Measurements from ENCODE around the gene GALNT13. TPM values are rescaled to one million over a fixed set of nuclear protein-coding genes. Genes with fewer than 3 reads are reported as not detected.

Gene GALNT13
- total and polyA plus RNA-seq, 2 of the 13 experiments (the other 11 are each of a cell fraction or from before 2014, with no cell fraction given) = 1.3 to 5.0 TPM

DNA sequence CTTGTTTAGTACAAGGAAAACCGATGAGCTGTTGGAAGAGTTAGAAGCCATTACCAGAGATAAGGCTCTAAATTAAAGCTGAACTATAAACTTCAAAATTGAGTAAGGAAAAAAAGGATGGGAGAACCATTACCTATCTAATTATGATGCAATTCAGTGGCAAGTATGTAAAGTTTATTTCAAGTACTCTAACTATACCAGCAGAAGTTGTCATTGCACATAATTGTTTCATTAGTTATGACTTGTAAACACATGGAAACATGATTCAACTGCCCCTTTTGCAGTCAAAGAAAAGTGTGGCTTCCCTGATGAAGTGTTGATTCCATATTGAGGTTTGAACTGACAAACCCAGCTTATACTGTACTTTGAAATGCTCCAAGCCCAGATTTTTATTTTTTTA is 502.7 kb downstream of the GALNT13 start:
- in situ Hi-C loops (cut with HindIII; ENCODE audit: extremely low pct_ligation_motif_present, low pct_unique_long_range_greater_than_20kb) = no loop called here
- ChIA-PET POLR2A (no interaction called here), CTCF (ENCODE audit: low intra/inter-chr PET ratio, low total read pairs) (no interaction called here)
- intact Hi-C loops (cut with micrococcal nuclease; ENCODE audit: unreplicated experiment) = loop anchor here (2.0 kb wide), 1 partner anchor 504 kb away; the partner anchor contains the start of gene GALNT13
- no peaks in the 10 kb centered on the region for H4K20me1 ChIP-seq (ENCODE audit: insufficient read depth, low read length)
- no peak overlapping the region for H3K27ac ChIP-seq (ENCODE audit: extremely low read length, insufficient read depth, low read length)
- no peaks in the 10 kb centered on the region for H3K36me3 ChIP-seq (replicated peaks in 1 of 2; ENCODE audit: control insufficient read depth in 1 of 2, insufficient read depth in 2 of 2, low read length in 2 of 2)
- H3K27me3 ChIP-seq (ENCODE audit: control insufficient read depth in 1 of 2, insufficient read depth in 2 of 2, low read length in 2 of 2) = 0 out of 5 replicates have a peak, but pooled peaks cover 0 to 3% of the 10 kb centered on the region in 2 experiments
- TF ChIP-seq ZNF543 (CRISPR knock-in tag; IDR thresholded peaks at IDR 0.05) = no peak
- TF ChIP-seq CEBPB (IDR thresholded peaks at IDR 0.05; ENCODE audit: borderline replicate concordance, low read depth, low read length) = peak; percentile 19; the same call in 1 of the 2 replicates
- peak; percentile 56 for TF ChIP-seq ATF7 (IDR thresholded peaks at IDR 0.05)
- TF ChIP-seq ATF7 (CRISPR knock-in tag; IDR thresholded peaks at IDR 0.05) = no peak
- H3K9ac ChIP-seq (ENCODE audit: insufficient read depth, low read depth, low read length) = no peak overlapping the region
- H3K79me2 ChIP-seq (ENCODE audit: insufficient read depth, low read length) = no peaks in the 10 kb centered on the region
- H2AFZ ChIP-seq (ENCODE audit: low read length) = no peak overlapping the region
- no peak overlapping the region for H3K4me3 ChIP-seq (replicated peaks in 1 of 3; ENCODE audit: insufficient read depth in 1 of 3, low read depth in 2 of 3, low read length in 3 of 3)
- no peaks in the 10 kb centered on the region for H3K9me3 ChIP-seq (ENCODE audit: low read length)
- DNase-seq (ENCODE audit: low spot score) (no peak), ATAC-seq (no peak), FAIRE-seq (no peak)
- no TSS peak for BruUV-seq (replicated peaks)
- WGBS (ENCODE audit: low lambda C conversion rate) = 2% methylated on average over 1 of the region's 1 CpG
- H3K4me1 ChIP-seq (ENCODE audit: insufficient read depth, low read length) = no peaks in the 10 kb centered on the region
- H3K4me2 ChIP-seq (ENCODE audit: low read depth, low read length) = no peak overlapping the region

DNA sequence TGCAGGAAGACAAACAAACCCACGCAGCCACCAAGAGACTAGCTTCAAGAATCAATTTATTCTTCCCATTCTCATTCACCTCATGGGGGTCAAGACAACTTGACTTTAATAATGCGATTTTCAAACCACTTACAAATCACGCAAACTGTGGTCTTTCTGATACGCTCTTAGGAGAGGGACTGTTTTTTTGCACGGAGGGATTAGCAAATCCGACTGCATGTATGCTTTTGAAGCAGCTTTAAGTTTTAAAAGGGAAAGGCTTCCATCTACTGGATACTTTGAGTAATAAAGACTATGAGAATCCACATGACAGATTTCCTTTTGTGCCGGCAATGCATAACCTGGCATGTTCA is 503.8 kb downstream of the GALNT13 start:
- H3K27me3 ChIP-seq (ENCODE audit: control insufficient read depth in 1 of 2, insufficient read depth in 2 of 2, low read length in 2 of 2) = 0 out of 5 replicates have a peak, but pooled peaks cover 0 to 3% of the 10 kb centered on the region in 2 experiments
- POLR2A ChIA-PET = no interaction called here
- H4K20me1 ChIP-seq (ENCODE audit: insufficient read depth, low read length) = no peaks in the 10 kb centered on the region
- H3K79me2 ChIP-seq (ENCODE audit: insufficient read depth, low read length) = no peaks in the 10 kb centered on the region
- TF ChIP-seq STAG1 (CRISPR knock-in tag; IDR thresholded peaks at IDR 0.05) (peak; percentile 83), ARNT (IDR thresholded peaks at IDR 0.05) (no peak)
- TF ChIP-seq, protein P1, sequence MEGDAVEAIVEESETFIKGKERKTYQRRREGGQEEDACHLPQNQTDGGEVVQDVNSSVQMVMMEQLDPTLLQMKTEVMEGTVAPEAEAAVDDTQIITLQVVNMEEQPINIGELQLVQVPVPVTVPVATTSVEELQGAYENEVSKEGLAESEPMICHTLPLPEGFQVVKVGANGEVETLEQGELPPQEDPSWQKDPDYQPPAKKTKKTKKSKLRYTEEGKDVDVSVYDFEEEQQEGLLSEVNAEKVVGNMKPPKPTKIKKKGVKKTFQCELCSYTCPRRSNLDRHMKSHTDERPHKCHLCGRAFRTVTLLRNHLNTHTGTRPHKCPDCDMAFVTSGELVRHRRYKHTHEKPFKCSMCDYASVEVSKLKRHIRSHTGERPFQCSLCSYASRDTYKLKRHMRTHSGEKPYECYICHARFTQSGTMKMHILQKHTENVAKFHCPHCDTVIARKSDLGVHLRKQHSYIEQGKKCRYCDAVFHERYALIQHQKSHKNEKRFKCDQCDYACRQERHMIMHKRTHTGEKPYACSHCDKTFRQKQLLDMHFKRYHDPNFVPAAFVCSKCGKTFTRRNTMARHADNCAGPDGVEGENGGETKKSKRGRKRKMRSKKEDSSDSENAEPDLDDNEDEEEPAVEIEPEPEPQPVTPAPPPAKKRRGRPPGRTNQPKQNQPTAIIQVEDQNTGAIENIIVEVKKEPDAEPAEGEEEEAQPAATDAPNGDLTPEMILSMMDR (CRISPR knock-in tag; IDR thresholded peaks at IDR 0.05) = peak; percentile 71
- DNase-seq (ENCODE audit: low spot score) = peak; percentile 54
- H3K4me3 ChIP-seq (replicated peaks in 1 of 3; ENCODE audit: insufficient read depth in 1 of 3, low read depth in 2 of 3, low read length in 3 of 3) = no peak overlapping the region
- H2AFZ ChIP-seq (ENCODE audit: low read length) = peak overlapping the region; percentile 13
- no peaks in the 10 kb centered on the region for H3K4me1 ChIP-seq (ENCODE audit: insufficient read depth, low read length)
- peak overlapping the region; percentile 15; the same call in 1 of the 2 replicates for H3K4me2 ChIP-seq (ENCODE audit: low read depth, low read length)
- FAIRE-seq = peak; percentile 66
- intact Hi-C loops (cut with micrococcal nuclease; ENCODE audit: unreplicated experiment) = loop anchor here (1.0 to 2.0 kb wide), 3 partner anchors 505 to 1212 kb away; partner anchors contain the start of gene GALNT13
- no TSS peak for BruUV-seq (replicated peaks)
- in situ Hi-C loops (cut with HindIII; ENCODE audit: extremely low pct_ligation_motif_present, low pct_unique_long_range_greater_than_20kb) = loop anchor here (25.0 kb wide), 1 partner anchor 1213 kb away; no protein-coding TSS in a partner anchor
- ATAC-seq = peak; percentile 90
- H3K9me3 ChIP-seq (ENCODE audit: low read length) = no peaks in the 10 kb centered on the region
- no peaks in the 10 kb centered on the region for H3K36me3 ChIP-seq (replicated peaks in 1 of 2; ENCODE audit: control insufficient read depth in 1 of 2, insufficient read depth in 2 of 2, low read length in 2 of 2)
- WGBS (ENCODE audit: low lambda C conversion rate) = 3% methylated on average over 7 of the region's 7 CpGs
- no peak overlapping the region for H3K27ac ChIP-seq (ENCODE audit: extremely low read length, insufficient read depth, low read length)
- CTCF ChIA-PET (ENCODE audit: low intra/inter-chr PET ratio, low total read pairs) = interaction anchor here (1.4 kb wide), 1 partner anchor 1212 kb away, joined by 5 read pairs; no protein-coding TSS in a partner anchor
- H3K9ac ChIP-seq (ENCODE audit: insufficient read depth, low read depth, low read length) = no peak overlapping the region
